SK-N-SH (cell line): Measurements from ENCODE around the gene MC1R. TPM values are rescaled to one million over a fixed set of nuclear protein-coding genes. Genes with fewer than 3 reads are reported as not detected.

Source experiments
- CTCF ChIA-PET: fragments of 300-600, 350-600 bp; formaldehyde crosslinking; extraction: SDS; loops from one replicate; lab custom pipeline; 2021; lab: Yijun Ruan, JAX
- POLR2A ChIA-PET: fragments of 350-600 bp; sonication (Branson Sonifier 250); formaldehyde crosslinking; extraction: SDS; loops from one replicate; lab custom pipeline; 2020; ENCODE audit warnings: antibody characterized with exemption, inconsistent platforms; lab: Yijun Ruan, JAX
- DNase-seq: peaks from one replicate; pipeline ENCODE4 v3.0.0; 2012
- H2AFZ ChIP-seq: fragments of 200-600 bp; sonication (generic); 2 replicates; pipeline ENCODE4 v1.8.1; 2016; ENCODE audit warnings: antibody characterized with exemption, mild to moderate bottlenecking, low read depth
- H3F3A ChIP-seq: fragments of 200-600 bp; sonication (generic); replicated peaks from 2 replicates; pipeline ENCODE3; 2016; ENCODE audit warnings: antibody characterized with exemption, mild to moderate bottlenecking; ENCODE audit not compliant: insufficient read depth
- H3K27ac ChIP-seq, 2 experiments: fragments of 200-500 bp in 1 of 2; fragments of 200-600 bp in 1 of 2; sonication (Bioruptor generic) in 1 of 2; sonication (generic), shearing (Covaris generic) in 1 of 2; 2 replicates each; pipeline versions ENCODE4 v1.5.1 to v1.6.1; 2014 to 2016; ENCODE audit warnings: low read depth in 2 of 2, inconsistent platforms in 1 of 2, low read length in 1 of 2, mild to moderate bottlenecking in 1 of 2, mixed read lengths in 1 of 2
- H3K27me3 ChIP-seq: fragments of 200-600 bp; sonication (generic), shearing (Covaris generic); 2 replicates; pipeline ENCODE4 v1.6.1; 2016; ENCODE audit warnings: mixed run types; ENCODE audit not compliant: insufficient read depth
- H3K36me3 ChIP-seq, 2 experiments: fragments of 200-500 bp in 1 of 2; fragments of 200-600 bp in 1 of 2; sonication (Bioruptor generic) in 1 of 2; sonication (generic) in 1 of 2; replicated peaks in 1 of 2; 2 replicates each; pipeline versions ENCODE3 to v1.5.1; 2014 to 2016; ENCODE audit warnings: low read length in 1 of 2, mild to moderate bottlenecking in 1 of 2; ENCODE audit not compliant: insufficient read depth in 2 of 2, control insufficient read depth in 1 of 2
- H3K4me1 ChIP-seq, 2 experiments: fragments of 200-500 bp in 1 of 2; fragments of 200-600 bp in 1 of 2; sonication (Bioruptor generic) in 1 of 2; sonication (generic), shearing (Covaris generic) in 1 of 2; 2 replicates each; pipeline versions ENCODE4 v1.5.1 to v1.6.1; 2014 to 2016; ENCODE audit warnings: low read depth in 1 of 2, low read length in 1 of 2, mixed run types in 1 of 2; ENCODE audit not compliant: insufficient read depth in 2 of 2, control insufficient read depth in 1 of 2
- H3K4me2 ChIP-seq: fragments of 200-600 bp; sonication (generic), shearing (Covaris generic); 2 replicates; pipeline ENCODE4 v1.6.1; 2017; ENCODE audit warnings: mixed run types
- H3K4me3 ChIP-seq, 2 experiments: fragments of 200-500 bp in 1 of 2; fragments of 200-600 bp in 1 of 2; sonication (Bioruptor generic) in 1 of 2; sonication (generic), shearing (Covaris generic) in 1 of 2; 2 replicates each; pipeline versions ENCODE4 v1.5.1 to v1.8.1; 2014 to 2016; ENCODE audit warnings: low read depth in 2 of 2, inconsistent platforms in 1 of 2, low read length in 1 of 2, mild to moderate bottlenecking in 1 of 2, mixed read lengths in 1 of 2, moderate library complexity in 1 of 2
- H3K79me2 ChIP-seq: fragments of 200-600 bp; sonication (generic); 2 replicates; pipeline ENCODE4 v1.8.1; 2017; ENCODE audit warnings: mild to moderate bottlenecking; ENCODE audit not compliant: insufficient read depth
- H3K9ac ChIP-seq: fragments of 200-600 bp; sonication (generic); 2 replicates; pipeline ENCODE4 v1.6.1; 2017; ENCODE audit warnings: mixed run types
- H3K9me2 ChIP-seq: fragments of 200-600 bp; sonication (generic); 2 replicates; pipeline ENCODE4 v1.6.1; 2017; ENCODE audit warnings: mixed run types
- H3K9me3 ChIP-seq: fragments of 200-600 bp; sonication (generic); 2 replicates; pipeline ENCODE4 v1.6.1; 2017; ENCODE audit warnings: mixed run types, mild to moderate bottlenecking, moderate library complexity
- H4K20me1 ChIP-seq: fragments of 200-600 bp; sonication (generic); 2 replicates; pipeline ENCODE4 v1.6.1; 2017; ENCODE audit warnings: mild to moderate bottlenecking, mixed run types; ENCODE audit not compliant: insufficient read depth
- CHD2 ChIP-seq: fragments of 150-350 bp; IDR thresholded peaks from 2 replicates; pipeline ENCODE4 v1.6.1; 2018; ENCODE audit warnings: low read length; ENCODE audit not compliant: partially characterized antibody
- ELF1 ChIP-seq: IDR thresholded peaks from 2 replicates; pipeline ENCODE4 v1.4.0; 2012
- EP300 ChIP-seq, 2 experiments: IDR thresholded peaks; 2 replicates each; pipeline versions ENCODE4 v1.4.0 to v1.6.1; 2012; ENCODE audit warnings: borderline replicate concordance in 1 of 2, low read depth in 1 of 2, low read length in 1 of 2
- EZH2phosphoT487 ChIP-seq: fragments of 200-600 bp; sonication (generic); IDR thresholded peaks from 2 replicates; pipeline ENCODE4 v1.6.1; 2017; ENCODE audit warnings: low read depth, mixed run types, mild to moderate bottlenecking, antibody characterized with exemption, moderate library complexity, borderline replicate concordance
- FOXJ3 ChIP-seq: sonication (generic); formaldehyde crosslinking; IDR thresholded peaks from 2 replicates; pipeline ENCODE4 v1.5.1; 2020; ENCODE audit warnings: mild to moderate bottlenecking, missing genetic modification reagents
- FOXM1 ChIP-seq: IDR thresholded peaks from 2 replicates; pipeline ENCODE4 v1.4.0; 2012; ENCODE audit warnings: low read depth, mild to moderate bottlenecking
- GATA2 ChIP-seq: sonication (generic); formaldehyde crosslinking; IDR thresholded peaks from 2 replicates; pipeline ENCODE4 v1.5.0; 2020; ENCODE audit warnings: mild to moderate bottlenecking, missing genetic modification reagents
- JUND ChIP-seq: IDR thresholded peaks from 2 replicates; pipeline ENCODE4 v1.4.0; 2012
- NFIC ChIP-seq: IDR thresholded peaks from 2 replicates; pipeline ENCODE4 v1.4.0; 2012; ENCODE audit warnings: borderline replicate concordance
- NRF1 ChIP-seq: IDR thresholded peaks from 2 replicates; pipeline ENCODE4 v1.6.1; 2012; ENCODE audit warnings: low read depth, mild to moderate bottlenecking, low read length
- POLR2AphosphoS5 ChIP-seq: IDR thresholded peaks from 2 replicates; pipeline ENCODE4 v1.6.1; 2012; ENCODE audit warnings: low read depth, low read length
- RCOR1 ChIP-seq: fragments of 150-350 bp; IDR thresholded peaks from 2 replicates; pipeline ENCODE4 v1.6.1; 2017; ENCODE audit warnings: antibody characterized with exemption, low read length
- RFX5 ChIP-seq: IDR thresholded peaks from 2 replicates; pipeline ENCODE4 v1.6.1; 2012; ENCODE audit warnings: mild to moderate bottlenecking, improper control_type of control experiment, low read length
- RXRA ChIP-seq: IDR thresholded peaks from 2 replicates; pipeline ENCODE4 v1.4.0; 2012; ENCODE audit warnings: low read depth, mild to moderate bottlenecking, borderline replicate concordance
- SIN3A ChIP-seq: IDR thresholded peaks from 2 replicates; pipeline ENCODE4 v1.6.1; 2012; ENCODE audit warnings: low read depth, mild to moderate bottlenecking, low read length, moderate library complexity, borderline replicate concordance
- TCF12 ChIP-seq: IDR thresholded peaks from 2 replicates; pipeline ENCODE4 v1.4.0; 2012
- TEAD4 ChIP-seq: IDR thresholded peaks from 2 replicates; pipeline ENCODE4 v1.4.0; 2012; ENCODE audit warnings: mild to moderate bottlenecking, borderline replicate concordance; ENCODE audit not compliant: insufficient read depth
- YY1 ChIP-seq: IDR thresholded peaks from 2 replicates; pipeline ENCODE4 v1.4.0; 2012; ENCODE audit warnings: low read depth, mild to moderate bottlenecking
- WGBS: methylation state at CpG from one replicate; pipeline ENCODE4 v1.1.6; 2017; ENCODE audit warnings: low lambda C conversion rate; 5-methylcytosine and 5-hydroxymethylcytosine counted together
- polyA plus RNA-seq, 3 experiments: library from polyadenylated mRNA; depleted of rRNA; stranded (reverse); fragments of >200 nt; gene quantifications; 2 replicates each; pipeline ENCODE4 v1.2.3, GENCODE V29; 2012
- TF ChIP-seq, protein P1 (sequence below): fragments of 150-350 bp; IDR thresholded peaks from 2 replicates; pipeline ENCODE4 v1.6.1; 2017; ENCODE audit warnings: antibody characterized with exemption, low read length, low read depth, borderline replicate concordance
- TF ChIP-seq, protein P2 (sequence below): IDR thresholded peaks from 2 replicates; pipeline ENCODE4 v1.4.0; 2012; ENCODE audit warnings: low read depth
- TF ChIP-seq, protein P3 (sequence below): IDR thresholded peaks from 2 replicates; pipeline ENCODE4 v1.4.0; 2012; ENCODE audit warnings: low read depth, borderline replicate concordance
- TF ChIP-seq, protein P4 (sequence below): fragments of 150-350 bp; IDR thresholded peaks from 2 replicates; pipeline ENCODE4 v1.6.1; 2016; ENCODE audit warnings: mild to moderate bottlenecking, low read depth, low read length

The MC1R gene
- polyA plus RNA-seq, 1 of the 3 experiments (the other 2 are of a cell fraction): 11.1 TPM

DNA sequence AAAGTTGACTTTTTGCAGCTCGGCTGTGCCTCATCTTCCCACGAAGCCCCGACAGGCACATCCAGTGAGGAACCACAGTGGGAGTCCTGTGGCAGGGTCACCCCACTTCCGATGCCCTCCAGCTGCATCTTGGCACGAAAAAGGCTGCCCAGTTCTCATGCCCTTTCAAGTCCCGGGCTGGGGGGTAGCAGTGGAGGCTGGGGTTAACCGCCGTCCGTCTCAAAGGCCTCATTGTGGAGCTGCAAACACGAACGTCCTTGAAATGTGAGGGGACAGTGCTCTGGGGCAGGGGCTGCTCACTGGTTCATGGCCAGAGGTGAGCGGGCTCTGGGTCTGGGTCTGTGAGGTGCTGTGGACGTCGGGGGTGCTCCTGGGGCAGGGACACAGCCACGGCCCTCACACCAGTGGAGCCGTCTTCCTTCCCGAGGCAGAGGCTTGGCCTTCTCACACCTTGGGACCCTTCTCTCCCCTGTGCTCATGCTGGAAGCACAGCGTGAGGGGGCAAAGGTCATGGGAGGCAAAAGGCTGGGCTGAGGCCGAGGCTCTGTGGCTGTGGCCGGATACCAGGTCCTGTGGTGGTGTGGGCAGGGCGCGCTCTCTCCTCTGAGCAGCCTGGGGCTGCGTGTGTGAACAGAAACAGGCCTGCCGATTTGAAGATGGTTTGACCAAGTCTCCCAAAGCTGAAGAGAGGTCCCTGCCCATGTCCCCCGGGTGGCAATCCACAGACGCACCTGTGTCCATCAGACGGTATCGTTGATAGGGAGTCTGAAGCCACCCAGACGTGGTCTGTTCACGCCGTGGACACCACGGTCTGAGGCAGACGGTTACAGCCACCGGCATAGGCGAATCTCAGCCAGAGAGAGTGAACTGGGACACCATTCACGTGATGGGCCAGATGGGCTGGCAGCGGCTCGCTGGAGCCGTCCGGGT lies 3.1 kb upstream of the MC1R start:
- Histone ChIP-seq H3K9ac (no peak overlapping the region), H3K79me2 (peaks cover 4% of the 10 kb centered on the region; the same call in 1 of the 2 replicates), H3K4me2 (no peak overlapping the region), H3K36me3 (peaks cover 8 to 17% of the 10 kb centered on the region in 2 experiments), H3K4me3 (no peak overlapping the region), H2AFZ (no peak overlapping the region), H3F3A (peaks cover 10% of the 10 kb centered on the region), H3K27me3 (no peaks in the 10 kb centered on the region), H3K9me3 (no peaks in the 10 kb centered on the region), H3K27ac (no peak overlapping the region), H3K9me2 (no peaks in the 10 kb centered on the region), H4K20me1 (no peaks in the 10 kb centered on the region), H3K4me1 (peaks cover 3 to 31% of the 10 kb centered on the region in 2 experiments; a peak in 3 of 4 replicates)
- ChIA-PET POLR2A (no interaction called here), CTCF (no interaction called here)
- 96% methylated on average over 30 of the region's 40 CpGs for WGBS
- TF ChIP-seq, protein P1, sequence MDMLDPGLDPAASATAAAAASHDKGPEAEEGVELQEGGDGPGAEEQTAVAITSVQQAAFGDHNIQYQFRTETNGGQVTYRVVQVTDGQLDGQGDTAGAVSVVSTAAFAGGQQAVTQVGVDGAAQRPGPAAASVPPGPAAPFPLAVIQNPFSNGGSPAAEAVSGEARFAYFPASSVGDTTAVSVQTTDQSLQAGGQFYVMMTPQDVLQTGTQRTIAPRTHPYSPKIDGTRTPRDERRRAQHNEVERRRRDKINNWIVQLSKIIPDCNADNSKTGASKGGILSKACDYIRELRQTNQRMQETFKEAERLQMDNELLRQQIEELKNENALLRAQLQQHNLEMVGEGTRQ: no peak
- DNase-seq: no peak

DNA sequence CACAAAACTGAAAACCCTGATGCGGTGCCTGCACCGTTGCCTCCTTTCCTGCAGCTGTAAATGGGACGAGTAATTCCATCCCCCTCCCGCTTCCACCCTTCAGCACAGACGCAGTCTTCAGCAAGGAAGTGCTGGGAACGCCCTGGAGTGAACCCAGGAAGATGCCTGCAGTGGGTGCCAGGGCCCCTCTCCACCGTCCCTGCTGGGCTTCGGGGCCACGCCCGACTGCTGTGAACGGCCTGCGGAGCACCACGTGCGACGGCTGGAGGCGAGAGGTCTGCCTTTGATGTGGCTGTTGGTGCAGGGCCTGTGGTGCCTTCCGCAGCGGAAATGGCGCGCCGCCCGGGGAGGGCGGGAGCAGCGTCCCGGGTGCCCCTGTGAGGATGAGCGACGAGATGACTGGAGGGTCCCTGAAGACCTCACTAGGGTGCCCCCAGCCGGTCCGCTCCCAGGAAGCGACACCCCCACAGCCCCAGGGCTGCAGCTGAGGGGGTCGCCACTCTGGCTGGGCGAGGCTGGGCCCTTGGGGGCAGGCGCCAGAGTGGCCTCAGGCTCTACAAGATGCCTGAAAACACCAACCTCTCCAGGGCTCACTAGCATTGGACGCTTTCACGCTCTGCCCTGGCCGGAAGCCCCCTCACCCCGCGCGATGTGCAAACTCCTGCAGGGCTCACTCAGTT lies 749 bp upstream of the MC1R start:
- no peaks in the 10 kb centered on the region for H4K20me1 ChIP-seq
- H3K27ac ChIP-seq: peak overlapping the region; percentile 38 to 87
- DNase-seq: peak; percentile 82
- H3K79me2 ChIP-seq: peaks cover 4% of the 10 kb centered on the region; the same call in 1 of the 2 replicates
- H3K36me3 ChIP-seq: peaks cover 0 to 2% of the 10 kb centered on the region in 2 experiments
- H3K9ac ChIP-seq: peak overlapping the region; percentile 17; the same call in 1 of the 2 replicates
- ChIA-PET POLR2A (interaction anchor here (2.0 kb wide), 1 partner anchor 10 kb away, joined by 9 read pairs; no protein-coding TSS in a partner anchor), CTCF (interaction anchor here (0.6 to 2.0 kb wide), 10 partner anchors 8 to 226 kb away, joined by 3 to 16 read pairs (median 3); partner anchors contain the start of gene SPATA2L)
- H3K4me1 ChIP-seq: peaks cover 12 to 41% of the 10 kb centered on the region in 2 experiments; a peak in 3 of 4 replicates
- peak overlapping the region; percentile 38 to 40; a peak in 3 of 4 replicates for H3K4me3 ChIP-seq
- peak overlapping the region; percentile 68 for H3K4me2 ChIP-seq
- peaks cover 27% of the 10 kb centered on the region for H3F3A ChIP-seq
- H3K27me3 ChIP-seq: no peaks in the 10 kb centered on the region
- no peaks in the 10 kb centered on the region for H3K9me3 ChIP-seq
- no peaks in the 10 kb centered on the region for H3K9me2 ChIP-seq
- WGBS: 53% methylated on average over 15 of the region's 39 CpGs
- no peak overlapping the region for H2AFZ ChIP-seq
- TF ChIP-seq CHD2 (peak; percentile 39), SIN3A (no peak), GATA2 (CRISPR knock-in tag) (no peak), TCF12 (no peak), TEAD4 (no peak), NFIC (no peak), RCOR1 (0 out of 2 replicates have a peak, but pooled peaks have one; percentile 10), RXRA (no peak), NRF1 (no peak), RFX5 (0 out of 2 replicates have a peak, but pooled peaks have one; percentile 30), EZH2phosphoT487 (no peak), EP300 (IDR thresholded peaks at IDR 0.05; ENCODE audit: borderline replicate concordance in 1 of 2, low read depth in 1 of 2, low read length in 1 of 2) (no peak), FOXM1 (no peak), FOXJ3 (CRISPR knock-in tag) (peak; percentile 77; the same call in 1 of the 2 replicates), YY1 (no peak), POLR2AphosphoS5 (no peak), JUND (no peak), ELF1 (no peak; the same call in 1 of the 2 replicates)
- TF ChIP-seq, protein P2, sequence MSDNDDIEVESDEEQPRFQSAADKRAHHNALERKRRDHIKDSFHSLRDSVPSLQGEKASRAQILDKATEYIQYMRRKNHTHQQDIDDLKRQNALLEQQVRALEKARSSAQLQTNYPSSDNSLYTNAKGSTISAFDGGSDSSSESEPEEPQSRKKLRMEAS: peak; percentile 93
- TF ChIP-seq, protein P3, sequence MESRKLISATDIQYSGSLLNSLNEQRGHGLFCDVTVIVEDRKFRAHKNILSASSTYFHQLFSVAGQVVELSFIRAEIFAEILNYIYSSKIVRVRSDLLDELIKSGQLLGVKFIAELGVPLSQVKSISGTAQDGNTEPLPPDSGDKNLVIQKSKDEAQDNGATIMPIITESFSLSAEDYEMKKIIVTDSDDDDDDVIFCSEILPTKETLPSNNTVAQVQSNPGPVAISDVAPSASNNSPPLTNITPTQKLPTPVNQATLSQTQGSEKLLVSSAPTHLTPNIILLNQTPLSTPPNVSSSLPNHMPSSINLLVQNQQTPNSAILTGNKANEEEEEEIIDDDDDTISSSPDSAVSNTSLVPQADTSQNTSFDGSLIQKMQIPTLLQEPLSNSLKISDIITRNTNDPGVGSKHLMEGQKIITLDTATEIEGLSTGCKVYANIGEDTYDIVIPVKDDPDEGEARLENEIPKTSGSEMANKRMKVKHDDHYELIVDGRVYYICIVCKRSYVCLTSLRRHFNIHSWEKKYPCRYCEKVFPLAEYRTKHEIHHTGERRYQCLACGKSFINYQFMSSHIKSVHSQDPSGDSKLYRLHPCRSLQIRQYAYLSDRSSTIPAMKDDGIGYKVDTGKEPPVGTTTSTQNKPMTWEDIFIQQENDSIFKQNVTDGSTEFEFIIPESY: no peak
- TF ChIP-seq, protein P4, sequence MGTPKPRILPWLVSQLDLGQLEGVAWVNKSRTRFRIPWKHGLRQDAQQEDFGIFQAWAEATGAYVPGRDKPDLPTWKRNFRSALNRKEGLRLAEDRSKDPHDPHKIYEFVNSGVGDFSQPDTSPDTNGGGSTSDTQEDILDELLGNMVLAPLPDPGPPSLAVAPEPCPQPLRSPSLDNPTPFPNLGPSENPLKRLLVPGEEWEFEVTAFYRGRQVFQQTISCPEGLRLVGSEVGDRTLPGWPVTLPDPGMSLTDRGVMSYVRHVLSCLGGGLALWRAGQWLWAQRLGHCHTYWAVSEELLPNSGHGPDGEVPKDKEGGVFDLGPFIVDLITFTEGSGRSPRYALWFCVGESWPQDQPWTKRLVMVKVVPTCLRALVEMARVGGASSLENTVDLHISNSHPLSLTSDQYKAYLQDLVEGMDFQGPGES: no peak
